Neural progenitor cell (in vitro differentiated cells): ENCODE results near the gene INPP5J. TPM values are rescaled to one million over a fixed set of nuclear protein-coding genes. Genes with fewer than 3 reads are reported as not detected.

Experiments
- DNase-seq: peaks from one replicate; pipeline ENCODE4 v3.0.0-alpha.2; 2016; ENCODE audit warnings: low spot score
- H2AFZ ChIP-seq: fragments of 200-600 bp; sonication (generic); replicated peaks from 2 replicates; pipeline ENCODE4 v1.6.1; 2016; ENCODE audit warnings: antibody characterized with exemption
- H3F3A ChIP-seq: fragments of 200-600 bp; sonication (generic); 2 replicates; pipeline ENCODE4 v1.6.1; 2016; ENCODE audit warnings: antibody characterized with exemption, low read depth
- H3K27ac ChIP-seq: fragments of 200-600 bp; sonication (generic); 2 replicates; pipeline ENCODE4 v1.5.1; 2016; ENCODE audit warnings: mild to moderate bottlenecking
- H3K27me3 ChIP-seq: fragments of 200-600 bp; sonication (generic); 2 replicates; pipeline ENCODE4 v1.6.1; 2016; ENCODE audit warnings: mild to moderate bottlenecking, moderate library complexity
- H3K36me3 ChIP-seq: fragments of 200-600 bp; sonication (generic); 2 replicates; pipeline ENCODE4 v1.5.1; 2016
- H3K4me1 ChIP-seq: fragments of 200-600 bp; sonication (generic); 2 replicates; pipeline ENCODE4 v1.6.1; 2016; ENCODE audit warnings: mixed run types
- H3K4me2 ChIP-seq: fragments of 200-600 bp; sonication (generic); 2 replicates; pipeline ENCODE4 v1.6.1; 2016
- H3K4me3 ChIP-seq: fragments of 200-600 bp; sonication (generic); 2 replicates; pipeline ENCODE4 v1.5.1; 2016
- H3K79me2 ChIP-seq: fragments of 200-600 bp; sonication (generic); 2 replicates; pipeline ENCODE4 v1.6.1; 2016; ENCODE audit warnings: low read depth
- H3K9ac ChIP-seq: fragments of 200-600 bp; sonication (generic); 2 replicates; pipeline ENCODE4 v1.6.1; 2016
- H3K9me3 ChIP-seq: fragments of 200-600 bp; sonication (generic); 2 replicates; pipeline ENCODE4 v1.5.1; 2016; ENCODE audit warnings: low read depth
- H4K20me1 ChIP-seq: fragments of 200-600 bp; sonication (generic); 2 replicates; pipeline ENCODE4 v1.6.1; 2016; ENCODE audit warnings: low read depth
- H3K27ac Mint-ChIP-seq: 3 replicates; pipeline ENCODE4 v1.8.0; 2021; ENCODE audit warnings: mixed read lengths
- H3K27me3 Mint-ChIP-seq: 2 replicates; pipeline ENCODE4 v1.8.0; 2022; ENCODE audit warnings: low read depth, mild to moderate bottlenecking, inconsistent platforms, moderate library complexity, mixed read lengths; ENCODE audit not compliant: insufficient read depth
- H3K36me3 Mint-ChIP-seq: 3 replicates; pipeline ENCODE4 v1.8.0; 2021; ENCODE audit warnings: mixed read lengths
- H3K4me1 Mint-ChIP-seq: 3 replicates; pipeline ENCODE4 v1.8.0; 2021; ENCODE audit warnings: mixed read lengths
- H3K4me3 Mint-ChIP-seq: 3 replicates; pipeline ENCODE4 v1.8.0; 2021; ENCODE audit warnings: mild to moderate bottlenecking, moderate library complexity, mixed read lengths
- H3K9me3 Mint-ChIP-seq: 3 replicates; pipeline ENCODE4 v1.8.0; 2020; ENCODE audit warnings: mixed read lengths
- EZH2 ChIP-seq: fragments of 200-600 bp; sonication (generic); IDR thresholded peaks from 2 replicates; pipeline ENCODE4 v1.6.1; 2017; ENCODE audit warnings: antibody characterized with exemption, mild to moderate bottlenecking, moderate library complexity
- EZH2phosphoT487 ChIP-seq: fragments of 200-600 bp; sonication (generic); IDR thresholded peaks from 2 replicates; pipeline ENCODE4 v1.6.1; 2017; ENCODE audit warnings: antibody characterized with exemption
- total RNA-seq: library from RNA; depleted of rRNA; stranded (reverse); fragments of >200 nt; gene quantifications from 2 replicates; pipeline ENCODE4 v1.2.3, GENCODE V29; 2015; ENCODE audit warnings: low replicate concordance
- TF ChIP-seq, protein P1 (sequence below): fragments of 200-600 bp; sonication (generic); IDR thresholded peaks from 2 replicates; pipeline ENCODE4 v1.5.1; 2017; ENCODE audit warnings: antibody characterized with exemption, mild to moderate bottlenecking

Gene INPP5J
- total RNA-seq, 1 donor from 2014 or later: 1.5 TPM

GRCh38 chr22:31177420-31178162 lies 54.8 kb downstream of the INPP5J start:
- Histone ChIP-seq H3K4me3 (no peak overlapping the region), H3K4me2 (no peak overlapping the region), H3K9ac (no peak overlapping the region), H3K27me3 (no peaks in the 10 kb centered on the region), H3K36me3 (no peaks in the 10 kb centered on the region), H3F3A (no peaks in the 10 kb centered on the region), H3K27ac (no peak overlapping the region), H4K20me1 (no peaks in the 10 kb centered on the region), H3K79me2 (peaks cover 12% of the 10 kb centered on the region), H3K9me3 (no peaks in the 10 kb centered on the region), H2AFZ (no peak overlapping the region), H3K4me1 (no peaks in the 10 kb centered on the region)
- Mint-ChIP-seq H3K27ac (no peak overlapping the region), H3K4me1 (no peaks in the 10 kb centered on the region), H3K27me3 (no peaks in the 10 kb centered on the region), H3K36me3 (peaks cover 9% of the 10 kb centered on the region), H3K4me3 (no peak overlapping the region), H3K9me3 (no peaks in the 10 kb centered on the region)
- no peak for DNase-seq
- TF ChIP-seq EZH2: no peak
- no peak for TF ChIP-seq EZH2phosphoT487
- TF ChIP-seq, protein P1, sequence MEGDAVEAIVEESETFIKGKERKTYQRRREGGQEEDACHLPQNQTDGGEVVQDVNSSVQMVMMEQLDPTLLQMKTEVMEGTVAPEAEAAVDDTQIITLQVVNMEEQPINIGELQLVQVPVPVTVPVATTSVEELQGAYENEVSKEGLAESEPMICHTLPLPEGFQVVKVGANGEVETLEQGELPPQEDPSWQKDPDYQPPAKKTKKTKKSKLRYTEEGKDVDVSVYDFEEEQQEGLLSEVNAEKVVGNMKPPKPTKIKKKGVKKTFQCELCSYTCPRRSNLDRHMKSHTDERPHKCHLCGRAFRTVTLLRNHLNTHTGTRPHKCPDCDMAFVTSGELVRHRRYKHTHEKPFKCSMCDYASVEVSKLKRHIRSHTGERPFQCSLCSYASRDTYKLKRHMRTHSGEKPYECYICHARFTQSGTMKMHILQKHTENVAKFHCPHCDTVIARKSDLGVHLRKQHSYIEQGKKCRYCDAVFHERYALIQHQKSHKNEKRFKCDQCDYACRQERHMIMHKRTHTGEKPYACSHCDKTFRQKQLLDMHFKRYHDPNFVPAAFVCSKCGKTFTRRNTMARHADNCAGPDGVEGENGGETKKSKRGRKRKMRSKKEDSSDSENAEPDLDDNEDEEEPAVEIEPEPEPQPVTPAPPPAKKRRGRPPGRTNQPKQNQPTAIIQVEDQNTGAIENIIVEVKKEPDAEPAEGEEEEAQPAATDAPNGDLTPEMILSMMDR: no peak

- H3K27me3 Mint-ChIP-seq: no peaks in the 10 kb centered on the region
These were observed 56.1 kb downstream of the INPP5J start for GRCh38 chr22:31178859-31179258.

DNA sequence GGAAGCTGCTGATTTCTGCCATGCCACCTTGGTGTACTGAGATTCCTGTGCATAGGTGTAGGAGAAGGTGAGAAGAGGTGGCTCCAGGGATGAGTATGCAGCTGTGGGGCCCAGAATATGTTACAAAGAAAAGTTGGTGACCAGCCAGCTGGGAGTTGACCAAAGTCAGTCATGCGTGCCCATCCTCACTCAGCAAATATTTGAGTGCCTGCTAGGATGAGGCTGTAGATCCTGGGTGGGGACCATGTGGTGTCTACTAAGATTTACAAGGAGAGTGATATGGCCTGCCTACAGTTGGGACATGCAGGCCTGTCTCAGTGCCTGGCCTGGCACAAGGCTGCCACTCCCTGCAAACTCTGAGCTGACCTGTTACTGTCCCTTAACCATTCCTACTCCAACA lies 56.6 kb downstream of the INPP5J start:
- Histone ChIP-seq H3K9me3 (no peaks in the 10 kb centered on the region), H3K36me3 (no peaks in the 10 kb centered on the region), H3K27me3 (no peaks in the 10 kb centered on the region), H4K20me1 (no peaks in the 10 kb centered on the region), H3K79me2 (peaks cover 4% of the 10 kb centered on the region), H3K9ac (no peak overlapping the region), H3K27ac (no peak overlapping the region), H2AFZ (no peak overlapping the region), H3K4me2 (no peak overlapping the region), H3K4me3 (no peak overlapping the region), H3K4me1 (no peaks in the 10 kb centered on the region), H3F3A (no peaks in the 10 kb centered on the region)
- Mint-ChIP-seq H3K27ac (no peak overlapping the region), H3K4me1 (no peaks in the 10 kb centered on the region), H3K9me3 (no peaks in the 10 kb centered on the region), H3K4me3 (no peak overlapping the region), H3K36me3 (peaks cover 10% of the 10 kb centered on the region), H3K27me3 (no peaks in the 10 kb centered on the region)
- no peak for DNase-seq
- TF ChIP-seq EZH2 (no peak), EZH2phosphoT487 (no peak)
- TF ChIP-seq, protein P1: no peak

More at GRCh38 chr22:31178859-31179258, 56.1 kb downstream of the INPP5J start:
- Mint-ChIP-seq H3K9me3 (no peaks in the 10 kb centered on the region), H3K27ac (no peak overlapping the region), H3K4me1 (no peaks in the 10 kb centered on the region), H3K36me3 (peaks cover 10% of the 10 kb centered on the region), H3K4me3 (no peak overlapping the region)
- H4K20me1 ChIP-seq: no peaks in the 10 kb centered on the region
- no peak overlapping the region for H3K4me2 ChIP-seq
- no peak overlapping the region for H2AFZ ChIP-seq
- no peak overlapping the region for H3K27ac ChIP-seq
- no peaks in the 10 kb centered on the region for H3K4me1 ChIP-seq
- TF ChIP-seq EZH2phosphoT487: no peak
- TF ChIP-seq, protein P1: no peak
- TF ChIP-seq EZH2: no peak
- DNase-seq: no peak
- no peak overlapping the region for H3K4me3 ChIP-seq
- no peaks in the 10 kb centered on the region for H3K27me3 ChIP-seq
- H3K36me3 ChIP-seq: no peaks in the 10 kb centered on the region
- no peaks in the 10 kb centered on the region for H3K9me3 ChIP-seq
- H3K79me2 ChIP-seq: peaks cover 7% of the 10 kb centered on the region
- H3F3A ChIP-seq: no peaks in the 10 kb centered on the region
- H3K9ac ChIP-seq: no peak overlapping the region
